LHCN-M2 (cell line): ENCODE measurements around the gene TOR1B. TPM values are rescaled to one million over a fixed set of nuclear protein-coding genes. Genes with fewer than 3 reads are reported as not detected.

ENCODE experiments used
- DNase-seq: peaks from one replicate; pipeline ENCODE4 v3.0.0-alpha.2; 2012; ENCODE audit warnings: low read depth
- total RNA-seq: library from RNA; depleted of rRNA; stranded (reverse); fragments of >200 nt; gene quantifications from 2 replicates; pipeline ENCODE4 v1.2.3, GENCODE V29; 2014; rRNA removed

Gene TOR1B
- total RNA-seq, 1 experiment from 2014 or later: 32.5 TPM

GRCh38 chr9:129841071-129841470 is 38.1 kb downstream of the TOR1B start:
- DNase-seq: no peak

DNA sequence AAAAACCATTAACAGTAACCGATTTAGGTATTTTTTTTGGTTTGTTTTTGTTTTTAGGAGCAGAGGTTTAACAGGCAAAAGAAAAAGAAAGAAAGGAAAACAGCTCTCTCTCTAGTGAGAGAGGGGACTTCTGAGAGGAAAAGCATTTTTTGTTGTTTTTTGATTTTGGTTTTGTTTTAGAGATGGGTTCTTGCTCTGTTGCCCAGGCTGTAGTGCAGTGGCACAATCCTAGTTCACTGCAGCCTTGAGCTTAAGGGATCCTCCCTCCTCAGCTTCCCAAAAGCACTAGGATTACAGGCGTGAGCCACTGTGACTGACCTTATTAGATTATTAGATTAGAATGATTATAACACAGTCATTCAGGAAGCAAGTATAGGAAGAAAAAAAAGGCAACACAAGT is 42.4 kb downstream of the TOR1B start:
- DNase-seq: no peak

DNA sequence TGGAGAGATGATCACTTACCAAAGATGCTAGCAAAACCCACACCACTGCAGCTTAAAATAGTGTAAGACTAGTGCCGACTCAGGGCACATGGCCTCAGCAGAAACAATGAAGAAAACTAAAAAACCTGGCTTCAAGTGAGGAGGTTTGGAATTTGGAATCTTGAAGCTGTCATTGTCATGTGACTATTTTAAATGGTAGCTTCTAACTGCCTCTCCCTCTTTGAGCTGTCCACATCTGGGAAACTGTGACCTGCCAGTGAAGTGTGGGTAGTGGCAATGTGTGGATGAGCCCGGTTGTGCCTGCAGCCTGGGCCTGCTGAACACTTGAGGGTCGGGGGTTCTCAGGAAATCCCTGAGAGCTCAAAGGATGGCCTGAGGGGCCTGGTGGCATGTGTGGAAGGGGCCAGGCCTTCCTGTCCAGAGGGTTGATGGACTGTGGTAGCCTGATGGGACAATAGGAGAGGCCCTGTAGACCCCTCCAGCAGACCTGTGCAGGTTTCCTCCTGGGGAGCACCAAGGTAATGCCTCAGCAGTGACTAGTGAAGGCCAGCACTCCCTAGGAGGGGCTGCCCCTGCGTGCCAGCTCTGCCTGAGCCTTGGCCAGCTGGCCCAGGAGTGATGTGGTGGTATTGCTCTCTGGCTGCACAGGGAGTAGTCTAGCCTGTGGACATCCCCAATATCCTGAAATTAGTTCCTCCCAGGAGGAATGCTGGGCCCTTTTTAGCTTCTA is 45.9 kb downstream of the TOR1B start:
- DNase-seq: no peak

GRCh38 chr9:129849901-129850300 is 46.9 kb downstream of the TOR1B start:
- DNase-seq: no peak

- no peak for DNase-seq
Measured at GRCh38 chr9:129850821-129851550, 48.0 kb downstream of the TOR1B start.

GRCh38 chr9:129851821-129852220 is 48.8 kb downstream of the TOR1B start:
- no peak for DNase-seq

- no peak for DNase-seq
Measured at GRCh38 chr9:129852579-129852978, 49.6 kb downstream of the TOR1B start.

GRCh38 chr9:129853614-129854013 is 50.6 kb downstream of the TOR1B start:
- DNase-seq: no peak

- no peak for DNase-seq
Measured at GRCh38 chr9:129854588-129855110, 51.7 kb downstream of the TOR1B start.

DNA sequence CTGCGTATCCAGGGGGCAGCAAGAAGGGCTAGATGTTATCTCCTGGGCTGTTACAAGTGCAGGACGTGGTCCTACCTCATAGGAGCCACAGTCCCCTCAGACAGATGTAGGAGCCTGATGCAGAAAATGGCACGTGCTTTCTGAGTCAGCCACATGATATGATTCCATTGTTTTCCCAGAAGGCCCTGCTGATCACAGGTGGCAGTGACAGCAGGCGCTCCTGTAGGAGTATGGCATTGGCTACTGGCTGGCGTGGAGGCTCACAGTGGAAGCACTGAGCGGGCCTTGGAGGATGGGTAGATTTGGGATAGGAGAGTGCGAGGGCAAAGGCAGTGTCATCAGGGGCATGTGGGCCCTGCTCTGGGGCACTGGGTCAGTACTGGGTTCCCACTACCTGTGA is 54.2 kb downstream of the TOR1B start:
- DNase-seq: no peak

DNA sequence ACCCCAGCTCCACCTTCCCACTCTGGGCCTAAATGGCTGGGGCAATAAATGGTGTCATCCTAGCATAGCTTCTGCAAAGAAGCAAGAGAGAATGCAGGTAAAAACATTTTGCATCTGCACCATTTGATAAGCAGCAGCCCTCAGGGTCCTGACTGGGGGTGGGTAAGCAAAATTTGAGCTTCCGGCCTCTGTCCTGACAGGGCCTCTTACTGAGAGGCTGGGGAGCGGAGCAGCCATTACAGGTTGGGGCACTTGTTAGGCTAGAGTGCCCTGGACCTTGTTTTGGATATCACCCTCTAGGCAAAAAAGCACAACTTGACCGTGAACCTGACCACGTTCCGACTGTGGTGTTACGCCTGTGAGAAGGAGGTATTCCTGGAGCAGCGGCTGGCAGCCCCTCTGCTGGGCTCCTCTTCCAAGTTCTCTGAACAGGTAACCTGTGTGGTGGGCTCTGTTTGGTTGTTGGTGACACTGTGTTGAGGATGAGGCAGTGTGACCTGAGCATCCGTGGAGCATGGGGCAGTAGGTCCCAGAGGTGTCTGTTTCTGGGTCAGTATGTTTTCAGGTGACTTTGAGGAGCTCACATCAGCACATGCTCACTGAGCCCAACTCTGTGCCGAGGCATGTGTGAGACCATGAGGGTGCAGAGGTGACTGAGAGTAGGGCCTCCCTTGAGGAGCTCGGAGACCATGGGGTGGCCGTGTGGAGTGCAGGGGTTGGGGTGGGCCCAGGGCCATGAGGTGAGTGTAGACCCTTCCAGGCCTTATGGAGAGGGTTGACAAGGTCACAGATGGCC is 55.4 kb downstream of the TOR1B start:
- no peak for DNase-seq

Other genes with a start within 250 kb of the TOR1B start
- not detected in 2 replicates for gene C9orf50, start 182.1 kb upstream of the TOR1B start, total RNA-seq
- gene NTMT1, start 177.0 kb upstream of the TOR1B start, total RNA-seq: 23.9 and 24.3 TPM in 2 replicates
- gene ASB6, start 161.0 kb upstream of the TOR1B start, total RNA-seq: 23.1 and 25.3 TPM in 2 replicates
- gene PRRX2, start 137.5 kb upstream of the TOR1B start, total RNA-seq: not detected in 2 replicates
- gene PTGES, start 50.1 kb upstream of the TOR1B start, total RNA-seq: 0.34 and 0.64 TPM in 2 replicates
- 78.1 and 82.1 TPM in 2 replicates for gene TOR1A, start 21.0 kb downstream of the TOR1B start, total RNA-seq
- 63.3 and 79.4 TPM in 2 replicates for gene C9orf78, start 32.1 kb downstream of the TOR1B start, total RNA-seq
- 8.1 and 9.5 TPM in 2 replicates for gene USP20, start 32.3 kb downstream of the TOR1B start, total RNA-seq
- 11.5 and 16.8 TPM in 2 replicates for gene FNBP1, start 240.0 kb downstream of the TOR1B start, total RNA-seq